ENCODE measurements around the gene AOPEP.

Gene AOPEP

DNA sequence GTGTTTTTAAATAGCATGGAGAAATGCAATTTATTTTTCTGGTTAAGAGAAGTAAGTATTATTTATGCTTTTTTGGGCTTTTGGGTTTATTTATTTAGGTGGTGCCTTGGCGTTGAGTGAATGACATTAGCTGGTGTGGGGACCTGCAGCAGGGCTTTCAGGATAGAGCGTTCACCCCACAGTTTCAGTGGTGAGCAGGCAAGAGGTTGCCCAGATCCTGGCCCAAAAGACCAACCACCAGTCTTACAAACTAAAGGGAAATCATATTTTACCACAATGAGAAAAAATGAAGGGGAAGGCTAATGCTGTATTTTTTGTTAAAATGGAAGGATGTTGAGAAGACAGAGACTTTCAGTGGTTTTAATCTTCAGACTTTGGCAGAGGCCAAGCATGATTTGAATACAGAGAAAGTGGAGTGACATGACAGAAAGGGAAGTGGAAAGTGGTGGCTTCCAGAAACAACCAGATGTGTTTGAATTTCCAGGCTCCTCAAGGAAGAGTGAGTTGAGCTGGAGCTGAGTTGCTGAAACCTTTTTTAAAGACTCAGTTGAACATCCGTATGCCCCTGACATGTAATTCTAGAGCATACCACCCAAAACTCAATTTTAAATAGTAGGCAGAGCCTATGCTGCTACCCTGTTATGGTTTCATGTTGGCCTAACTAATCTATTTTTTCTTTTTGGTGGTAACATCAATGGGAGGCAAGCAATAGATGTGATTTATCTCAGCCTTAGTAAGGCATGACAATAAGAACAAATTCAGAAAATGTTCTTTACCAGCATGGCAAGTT, 94.8 kb downstream of the AOPEP start:
- Histone ChIP-seq H3K27ac (ENCODE audit: low read depth, low read length) (no peak overlapping the region), H3K9me3 (ENCODE audit: insufficient read depth, low read depth, low read length) (no peaks in the 10 kb centered on the region), H3K4me3 (ENCODE audit: low read length) (no peak overlapping the region), H3K27me3 (ENCODE audit: insufficient read depth, low read length) (no peaks in the 10 kb centered on the region), H3K36me3 (ENCODE audit: insufficient read depth, low read length) (no peaks in the 10 kb centered on the region), H3K4me1 (ENCODE audit: insufficient read depth, low read length) (peaks cover 40% of the 10 kb centered on the region), H3K9ac (ENCODE audit: low read depth, low read length) (no peak overlapping the region)
- 93% methylated on average over 3 of the region's 3 CpGs for WGBS

DNA sequence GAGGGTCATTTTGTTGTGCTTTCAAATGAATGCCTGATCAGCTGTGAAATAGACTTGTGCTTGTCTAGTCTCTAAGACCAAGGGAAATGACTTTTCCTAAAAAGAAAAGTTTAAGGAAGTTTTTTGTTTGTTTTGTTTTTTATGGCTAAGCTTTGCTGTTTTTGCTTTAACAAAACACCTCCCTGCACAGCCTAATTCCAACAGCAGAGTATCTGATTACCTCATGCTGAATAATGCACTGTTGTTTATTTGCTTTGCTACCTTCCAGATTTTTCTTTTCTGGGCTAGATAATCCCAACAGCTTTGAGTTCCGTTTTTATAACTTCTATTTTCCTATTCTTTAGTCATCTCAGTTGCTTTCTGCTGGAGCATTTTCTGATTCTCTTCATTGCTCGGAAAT, 95.8 kb downstream of the AOPEP start:
- H3K4me3 ChIP-seq (ENCODE audit: low read length) = no peak overlapping the region
- H3K9ac ChIP-seq (ENCODE audit: low read depth, low read length) = no peak overlapping the region
- H3K4me1 ChIP-seq (ENCODE audit: insufficient read depth, low read length) = peaks cover 41% of the 10 kb centered on the region
- H3K27ac ChIP-seq (ENCODE audit: low read depth, low read length) = no peak overlapping the region
- H3K9me3 ChIP-seq (ENCODE audit: insufficient read depth, low read depth, low read length) = no peaks in the 10 kb centered on the region
- H3K36me3 ChIP-seq (ENCODE audit: insufficient read depth, low read length) = no peaks in the 10 kb centered on the region
- WGBS = 84% methylated on average over 2 of the region's 2 CpGs
- no peaks in the 10 kb centered on the region for H3K27me3 ChIP-seq (ENCODE audit: insufficient read depth, low read length)

DNA sequence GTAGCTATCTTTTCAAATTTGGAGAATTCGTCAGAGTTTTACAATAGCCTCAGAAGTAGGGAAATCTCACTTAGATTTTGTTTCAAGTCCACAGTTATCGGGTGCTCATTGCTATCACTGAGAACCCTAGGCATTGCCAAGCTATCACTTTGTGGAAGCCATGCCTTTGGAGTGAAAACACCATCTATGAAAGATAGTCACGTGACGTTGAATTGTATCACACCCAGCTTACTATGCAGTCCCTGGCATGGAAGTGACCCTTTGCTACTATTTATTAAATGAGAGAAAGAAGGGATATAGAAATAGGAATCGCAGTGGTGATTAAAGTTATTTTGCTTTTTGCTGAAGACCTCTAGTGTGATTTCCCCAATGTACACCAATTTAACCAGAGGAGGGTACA, 97.2 kb downstream of the AOPEP start:
- Histone ChIP-seq H3K27ac (ENCODE audit: low read depth, low read length) (no peak overlapping the region), H3K36me3 (ENCODE audit: insufficient read depth, low read length) (no peaks in the 10 kb centered on the region)
- WGBS = 98% methylated on average over 5 of the region's 5 CpGs

DNA sequence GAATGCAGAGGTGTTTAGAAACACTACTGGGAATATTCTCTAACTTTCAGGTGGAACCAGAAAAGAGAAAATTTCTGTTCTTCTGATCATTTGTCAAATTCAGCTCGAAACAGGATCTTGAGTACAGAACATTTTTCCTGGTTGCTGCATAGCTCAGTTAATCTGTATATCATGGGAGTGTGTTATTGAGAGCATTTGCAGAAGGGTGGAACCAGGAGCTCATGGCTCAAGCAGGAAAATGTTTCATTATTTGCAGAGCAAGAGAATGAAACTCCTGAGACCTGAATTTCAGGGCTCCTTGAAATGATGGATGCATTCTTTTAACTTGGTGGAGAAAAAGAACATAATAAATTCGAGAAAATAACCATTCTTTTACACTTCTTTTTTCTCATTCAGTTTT, 97.9 kb downstream of the AOPEP start:
- no peak overlapping the region for H3K4me3 ChIP-seq (ENCODE audit: low read length)
- no peak overlapping the region for H3K27ac ChIP-seq (ENCODE audit: low read depth, low read length)
- no peaks in the 10 kb centered on the region for H3K27me3 ChIP-seq (ENCODE audit: insufficient read depth, low read length)
- no peak overlapping the region for H3K9ac ChIP-seq (ENCODE audit: low read depth, low read length)
- H3K9me3 ChIP-seq (ENCODE audit: insufficient read depth, low read depth, low read length) = no peaks in the 10 kb centered on the region
- 100% methylated on average over 2 of the region's 2 CpGs for WGBS
- peaks cover 43% of the 10 kb centered on the region for H3K4me1 ChIP-seq (ENCODE audit: insufficient read depth, low read length)
- H3K36me3 ChIP-seq (ENCODE audit: insufficient read depth, low read length) = no peaks in the 10 kb centered on the region

More for the DNA sequence above, 97.2 kb downstream of the AOPEP start:
- Histone ChIP-seq H3K4me3 (ENCODE audit: low read length) (no peak overlapping the region), H3K9ac (ENCODE audit: low read depth, low read length) (no peak overlapping the region), H3K27me3 (ENCODE audit: insufficient read depth, low read length) (no peaks in the 10 kb centered on the region), H3K9me3 (ENCODE audit: insufficient read depth, low read depth, low read length) (no peaks in the 10 kb centered on the region), H3K4me1 (ENCODE audit: insufficient read depth, low read length) (peaks cover 47% of the 10 kb centered on the region)

DNA sequence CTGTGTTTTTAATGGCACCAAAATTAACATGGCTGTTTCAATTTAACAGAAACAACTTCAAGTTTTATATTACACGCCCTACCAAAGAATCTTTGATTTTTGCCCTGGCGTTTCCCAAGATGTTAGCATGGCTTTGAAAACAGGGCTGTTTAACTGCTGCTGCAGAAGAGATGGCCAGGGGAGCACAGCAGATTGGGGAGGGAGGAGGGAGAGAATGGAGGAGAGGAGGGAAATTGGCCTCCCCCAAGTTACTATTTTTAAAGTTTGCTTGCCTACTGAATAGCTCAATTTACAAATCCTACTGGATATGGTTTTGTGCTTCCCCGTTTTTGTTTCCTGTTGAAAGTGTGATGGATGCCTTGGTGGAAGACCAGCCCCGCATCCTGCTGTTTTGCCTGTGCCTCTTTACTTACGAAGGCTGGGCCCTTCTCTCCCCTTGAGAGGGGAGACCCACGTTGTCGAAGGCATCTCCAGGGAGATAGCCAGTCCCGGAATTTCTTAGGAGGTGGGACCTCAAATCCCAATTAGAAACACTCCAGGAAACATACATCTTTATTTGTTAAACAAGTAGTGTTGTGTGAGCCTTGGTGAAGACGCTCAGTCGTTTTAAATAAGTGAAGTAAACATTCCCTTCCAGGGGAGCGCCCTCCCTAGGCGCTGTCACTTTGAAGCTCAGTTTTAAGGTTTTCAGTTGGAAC, 98.6 kb downstream of the AOPEP start:
- Histone ChIP-seq H3K27me3 (ENCODE audit: insufficient read depth, low read length) (no peaks in the 10 kb centered on the region), H3K4me1 (ENCODE audit: insufficient read depth, low read length) (peaks cover 43% of the 10 kb centered on the region), H3K9me3 (ENCODE audit: insufficient read depth, low read depth, low read length) (no peaks in the 10 kb centered on the region), H3K4me3 (ENCODE audit: low read length) (peak overlapping the region; percentile 2; the same call in 1 of the 2 replicates), H3K9ac (ENCODE audit: low read depth, low read length) (no peak overlapping the region), H3K27ac (ENCODE audit: low read depth, low read length) (peak overlapping the region; percentile 25; the same call in 1 of the 2 replicates), H3K36me3 (ENCODE audit: insufficient read depth, low read length) (no peaks in the 10 kb centered on the region)
- WGBS = 22% methylated on average over 11 of the region's 12 CpGs

DNA sequence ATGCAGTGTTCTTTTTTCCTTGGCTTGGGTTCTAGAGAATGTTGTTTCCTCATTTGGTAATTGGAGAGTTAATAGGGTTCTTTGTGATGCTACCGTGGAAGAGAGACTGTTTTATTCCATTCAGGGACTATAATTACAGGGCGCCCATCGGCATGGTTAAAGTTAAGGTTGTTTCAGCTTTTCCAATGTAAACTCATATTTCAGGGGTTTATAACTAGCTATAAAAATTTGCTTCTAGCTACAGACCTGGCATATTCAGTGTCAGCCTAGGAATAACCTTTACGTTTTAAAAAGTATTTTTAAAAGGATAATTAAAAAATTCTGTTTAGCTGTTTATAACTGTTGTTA, 99.1 kb downstream of the AOPEP start:
- H3K9ac ChIP-seq (ENCODE audit: low read depth, low read length) = no peak overlapping the region
- H3K4me3 ChIP-seq (ENCODE audit: low read length) = no peak overlapping the region
- H3K27me3 ChIP-seq (ENCODE audit: insufficient read depth, low read length) = no peaks in the 10 kb centered on the region
- no peaks in the 10 kb centered on the region for H3K36me3 ChIP-seq (ENCODE audit: insufficient read depth, low read length)
- no peaks in the 10 kb centered on the region for H3K9me3 ChIP-seq (ENCODE audit: insufficient read depth, low read depth, low read length)
- H3K27ac ChIP-seq (ENCODE audit: low read depth, low read length) = peak overlapping the region; percentile 20; the same call in 1 of the 2 replicates
- peaks cover 43% of the 10 kb centered on the region for H3K4me1 ChIP-seq (ENCODE audit: insufficient read depth, low read length)
- WGBS = 20% methylated on average over 3 of the region's 4 CpGs

DNA sequence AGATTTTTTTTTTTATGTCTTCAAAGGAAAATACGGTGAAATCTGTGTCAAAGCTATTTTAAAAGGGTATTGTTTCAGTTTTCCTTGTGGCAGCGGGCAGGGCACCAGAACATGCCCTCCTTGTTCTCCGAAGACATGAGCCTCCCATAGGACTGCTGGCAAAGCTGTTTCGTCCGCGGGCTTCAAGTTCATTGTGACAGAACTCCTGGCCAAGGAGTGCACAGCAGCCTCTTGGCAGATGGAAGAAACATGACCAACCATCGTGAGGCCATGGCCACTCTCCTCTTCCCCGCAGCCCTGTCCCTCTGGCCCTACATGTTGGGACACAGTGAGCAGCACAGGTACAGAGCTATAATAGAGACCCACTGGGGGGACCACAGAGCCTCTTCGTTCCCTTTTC, 99.5 kb downstream of the AOPEP start:
- 89% methylated on average over 9 of the region's 9 CpGs for WGBS
- Histone ChIP-seq H3K9ac (ENCODE audit: low read depth, low read length) (no peak overlapping the region), H3K4me1 (ENCODE audit: insufficient read depth, low read length) (peaks cover 42% of the 10 kb centered on the region)

DNA sequence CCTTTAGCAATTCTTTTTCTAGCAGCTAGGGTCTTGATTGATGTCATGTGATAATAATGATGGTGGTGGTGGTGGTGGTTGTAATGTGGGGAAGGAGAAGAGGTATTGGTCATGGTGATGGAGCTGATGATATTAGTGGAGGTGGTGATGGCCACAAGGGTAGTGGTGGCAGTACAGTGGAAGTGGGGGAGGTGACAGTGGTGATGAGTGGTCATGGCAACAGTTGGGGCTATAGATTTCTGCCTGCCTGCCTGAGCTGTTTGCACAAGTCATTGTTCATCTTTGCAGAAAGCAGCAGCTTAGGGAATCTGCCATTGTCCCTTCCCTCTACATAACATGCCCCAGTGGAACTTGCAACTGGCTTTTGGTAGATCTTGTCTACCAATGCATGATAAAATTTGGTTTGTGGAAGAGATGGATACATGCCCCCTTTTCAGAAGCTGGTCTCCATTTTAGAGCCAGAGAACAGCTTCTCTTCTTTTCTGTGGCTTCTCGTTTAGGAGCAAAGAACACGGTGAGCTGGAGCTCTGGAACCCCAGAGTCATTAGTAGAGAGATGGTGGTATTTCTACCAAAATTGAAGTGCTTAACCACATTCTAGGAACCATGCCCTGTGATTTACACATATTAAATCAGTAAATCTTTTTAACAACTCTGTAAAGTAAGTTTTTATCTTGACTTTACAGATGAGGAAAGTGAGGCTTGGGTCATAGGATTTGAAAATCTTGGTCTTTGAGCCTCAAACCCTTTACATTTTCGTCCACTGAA, 100.3 kb downstream of the AOPEP start:
- 75% methylated on average over 2 of the region's 3 CpGs for WGBS
- Histone ChIP-seq H3K27ac (ENCODE audit: low read depth, low read length) (no peak overlapping the region), H3K4me3 (ENCODE audit: low read length) (no peak overlapping the region), H3K27me3 (ENCODE audit: insufficient read depth, low read length) (no peaks in the 10 kb centered on the region), H3K36me3 (ENCODE audit: insufficient read depth, low read length) (no peaks in the 10 kb centered on the region), H3K9ac (ENCODE audit: low read depth, low read length) (no peak overlapping the region), H3K4me1 (ENCODE audit: insufficient read depth, low read length) (peaks cover 34% of the 10 kb centered on the region), H3K9me3 (ENCODE audit: insufficient read depth, low read depth, low read length) (no peaks in the 10 kb centered on the region)

More for the DNA sequence above, 99.5 kb downstream of the AOPEP start:
- Histone ChIP-seq H3K4me3 (ENCODE audit: low read length) (no peak overlapping the region), H3K36me3 (ENCODE audit: insufficient read depth, low read length) (no peaks in the 10 kb centered on the region), H3K27ac (ENCODE audit: low read depth, low read length) (no peak overlapping the region; the same call in 1 of the 2 replicates), H3K27me3 (ENCODE audit: insufficient read depth, low read length) (no peaks in the 10 kb centered on the region), H3K9me3 (ENCODE audit: insufficient read depth, low read depth, low read length) (no peaks in the 10 kb centered on the region)

DNA sequence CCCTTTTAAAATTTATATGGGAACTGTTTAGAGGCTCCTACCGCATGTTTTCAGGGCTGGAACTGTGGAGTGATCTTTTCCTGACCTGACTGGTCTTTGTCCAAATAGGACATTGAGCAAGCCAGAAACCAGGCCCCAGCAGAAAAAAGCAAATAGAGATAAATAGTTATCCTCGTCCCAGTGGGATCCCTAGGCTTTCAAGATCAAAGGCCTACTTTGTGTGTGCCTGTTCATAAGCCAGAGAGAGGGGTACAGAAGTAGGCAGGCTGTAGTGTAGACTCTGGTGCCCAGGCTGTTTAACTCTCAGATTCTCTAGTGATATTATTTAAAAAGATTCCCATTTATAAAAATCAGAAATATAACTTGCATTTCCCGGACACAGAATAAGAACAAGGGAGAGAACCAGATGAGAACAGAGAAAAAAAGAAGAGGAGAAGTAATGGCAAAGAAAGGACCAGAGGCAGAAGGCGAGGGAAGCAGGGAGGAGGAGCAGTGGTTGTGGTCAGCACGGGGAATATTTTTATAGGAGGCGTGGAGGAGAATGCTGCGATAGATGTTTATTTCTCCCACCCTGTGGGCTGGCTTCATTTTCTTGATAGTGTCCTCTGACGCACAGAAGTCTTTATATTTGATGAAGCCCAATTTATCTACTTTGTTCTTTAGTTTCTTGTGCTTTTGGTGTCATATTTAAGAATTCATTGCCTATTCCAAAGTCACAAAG, 101.2 kb downstream of the AOPEP start:
- H3K4me1 ChIP-seq (ENCODE audit: insufficient read depth, low read length) = peaks cover 26% of the 10 kb centered on the region
- 85% methylated on average over 8 of the region's 8 CpGs for WGBS
- H3K36me3 ChIP-seq (ENCODE audit: insufficient read depth, low read length) = no peaks in the 10 kb centered on the region
- H3K4me3 ChIP-seq (ENCODE audit: low read length) = no peak overlapping the region
- H3K27ac ChIP-seq (ENCODE audit: low read depth, low read length) = no peak overlapping the region
- no peak overlapping the region for H3K9ac ChIP-seq (ENCODE audit: low read depth, low read length)
- no peaks in the 10 kb centered on the region for H3K9me3 ChIP-seq (ENCODE audit: insufficient read depth, low read depth, low read length)
- H3K27me3 ChIP-seq (ENCODE audit: insufficient read depth, low read length) = no peaks in the 10 kb centered on the region

DNA sequence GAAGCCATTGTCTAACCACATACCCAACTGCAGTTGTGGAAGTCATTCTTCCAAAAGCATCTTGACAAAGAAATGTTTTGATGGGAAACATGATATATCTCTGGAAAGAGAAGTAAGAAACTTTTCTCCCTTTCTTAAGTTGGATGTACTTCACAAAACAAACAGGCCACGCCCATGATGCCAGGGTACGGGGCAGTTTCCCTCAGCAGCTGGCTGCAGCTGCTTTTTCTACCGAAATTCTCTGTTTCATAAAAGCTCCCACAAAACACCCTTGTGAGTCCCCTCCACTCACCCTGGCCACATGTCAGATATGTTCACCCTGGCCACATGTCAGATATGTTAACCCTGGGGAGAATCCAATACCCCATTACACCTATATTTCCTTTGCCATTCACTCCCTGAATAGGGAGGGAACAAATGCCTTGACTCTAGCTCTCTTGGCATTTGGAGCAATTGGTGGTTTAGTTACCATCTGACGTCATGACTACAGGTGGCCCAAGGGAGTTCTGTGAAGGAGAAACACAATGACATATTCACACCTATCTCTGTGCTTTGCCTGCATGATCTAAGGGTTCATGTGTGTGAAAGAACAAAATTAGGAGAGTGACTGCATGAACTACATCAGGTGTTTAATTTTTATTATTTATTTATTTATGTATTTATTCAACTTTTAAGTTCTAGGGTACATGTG, 103.0 kb downstream of the AOPEP start:
- H3K9me3 ChIP-seq (ENCODE audit: insufficient read depth, low read depth, low read length) = no peaks in the 10 kb centered on the region
- no peak overlapping the region for H3K9ac ChIP-seq (ENCODE audit: low read depth, low read length)
- no peaks in the 10 kb centered on the region for H3K27me3 ChIP-seq (ENCODE audit: insufficient read depth, low read length)
- no peak overlapping the region for H3K27ac ChIP-seq (ENCODE audit: low read depth, low read length)
- peaks cover 20% of the 10 kb centered on the region for H3K4me1 ChIP-seq (ENCODE audit: insufficient read depth, low read length)
- H3K4me3 ChIP-seq (ENCODE audit: low read length) = no peak overlapping the region
- 89% methylated on average over 4 of the region's 4 CpGs for WGBS
- no peaks in the 10 kb centered on the region for H3K36me3 ChIP-seq (ENCODE audit: insufficient read depth, low read length)
